Endothelial cell (in vitro differentiated cells): ENCODE results near the gene POR. TPM values are rescaled to one million over a fixed set of nuclear protein-coding genes. Genes with fewer than 3 reads are reported as not detected.
"Not testable (repeated sequence)": the region's sequence is repeated elsewhere in the genome, so short reads cannot be mapped to it uniquely, and the experiment has no call there.

Experiments used
- DNase-seq: peaks from one replicate; pipeline ENCODE4 v3.0.0; 2021; ENCODE audit warnings: low spot score
- H3K27ac Mint-ChIP-seq: one replicate; pipeline ENCODE4 v1.8.0; 2021; ENCODE audit warnings: mixed read lengths, inconsistent platforms; ENCODE audit not compliant: unreplicated experiment
- H3K27me3 Mint-ChIP-seq: one replicate; pipeline ENCODE4 v1.8.0; 2021; ENCODE audit warnings: mild to moderate bottlenecking, moderate library complexity, mixed read lengths, inconsistent platforms; ENCODE audit not compliant: unreplicated experiment
- H3K36me3 Mint-ChIP-seq: one replicate; pipeline ENCODE4 v1.8.0; 2021; ENCODE audit warnings: mild to moderate bottlenecking, low read depth, mixed read lengths, inconsistent platforms; ENCODE audit not compliant: unreplicated experiment
- H3K4me1 Mint-ChIP-seq: one replicate; pipeline ENCODE4 v1.8.0; 2021; ENCODE audit warnings: mild to moderate bottlenecking, mixed read lengths, inconsistent platforms; ENCODE audit not compliant: unreplicated experiment
- H3K4me3 Mint-ChIP-seq: one replicate; pipeline ENCODE4 v1.8.0; 2021; ENCODE audit warnings: mild to moderate bottlenecking, mixed read lengths, inconsistent platforms; ENCODE audit not compliant: unreplicated experiment
- H3K9me3 Mint-ChIP-seq: one replicate; pipeline ENCODE4 v1.8.0; 2021; ENCODE audit warnings: mixed read lengths, inconsistent platforms; ENCODE audit not compliant: unreplicated experiment
- total RNA-seq: library from RNA; stranded (reverse); fragmentation: NEBNext Ultra II Directional; extraction: Animal tissue kit (Norgen Biotek cat#: 25700); gene quantifications from one replicate; pipeline ENCODE4 v1.2.1, GENCODE V29; 2021; ENCODE audit not compliant: unreplicated experiment
- TF ChIP-seq, protein P1 (sequence below): fragments of 200-600 bp; sonication (generic); IDR thresholded peaks from one replicate; pipeline ENCODE4 v1.5.0; 2021; ENCODE audit warnings: antibody characterized with exemption; ENCODE audit not compliant: unreplicated experiment

Gene POR
- total RNA-seq, 1 donor from 2014 or later: 70.8 TPM

GRCh38 chr7:75906991-75907667 lies 7.8 kb upstream of the POR start:
- no peak for DNase-seq
- no peak overlapping the region for H3K27ac Mint-ChIP-seq
- no peaks in the 10 kb centered on the region for H3K36me3 Mint-ChIP-seq
- H3K4me3 Mint-ChIP-seq: no peak overlapping the region
- TF ChIP-seq, protein P1, sequence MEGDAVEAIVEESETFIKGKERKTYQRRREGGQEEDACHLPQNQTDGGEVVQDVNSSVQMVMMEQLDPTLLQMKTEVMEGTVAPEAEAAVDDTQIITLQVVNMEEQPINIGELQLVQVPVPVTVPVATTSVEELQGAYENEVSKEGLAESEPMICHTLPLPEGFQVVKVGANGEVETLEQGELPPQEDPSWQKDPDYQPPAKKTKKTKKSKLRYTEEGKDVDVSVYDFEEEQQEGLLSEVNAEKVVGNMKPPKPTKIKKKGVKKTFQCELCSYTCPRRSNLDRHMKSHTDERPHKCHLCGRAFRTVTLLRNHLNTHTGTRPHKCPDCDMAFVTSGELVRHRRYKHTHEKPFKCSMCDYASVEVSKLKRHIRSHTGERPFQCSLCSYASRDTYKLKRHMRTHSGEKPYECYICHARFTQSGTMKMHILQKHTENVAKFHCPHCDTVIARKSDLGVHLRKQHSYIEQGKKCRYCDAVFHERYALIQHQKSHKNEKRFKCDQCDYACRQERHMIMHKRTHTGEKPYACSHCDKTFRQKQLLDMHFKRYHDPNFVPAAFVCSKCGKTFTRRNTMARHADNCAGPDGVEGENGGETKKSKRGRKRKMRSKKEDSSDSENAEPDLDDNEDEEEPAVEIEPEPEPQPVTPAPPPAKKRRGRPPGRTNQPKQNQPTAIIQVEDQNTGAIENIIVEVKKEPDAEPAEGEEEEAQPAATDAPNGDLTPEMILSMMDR: no peak
- no peaks in the 10 kb centered on the region for H3K27me3 Mint-ChIP-seq
- H3K4me1 Mint-ChIP-seq: no peaks in the 10 kb centered on the region
- H3K9me3 Mint-ChIP-seq: no peaks in the 10 kb centered on the region

DNA sequence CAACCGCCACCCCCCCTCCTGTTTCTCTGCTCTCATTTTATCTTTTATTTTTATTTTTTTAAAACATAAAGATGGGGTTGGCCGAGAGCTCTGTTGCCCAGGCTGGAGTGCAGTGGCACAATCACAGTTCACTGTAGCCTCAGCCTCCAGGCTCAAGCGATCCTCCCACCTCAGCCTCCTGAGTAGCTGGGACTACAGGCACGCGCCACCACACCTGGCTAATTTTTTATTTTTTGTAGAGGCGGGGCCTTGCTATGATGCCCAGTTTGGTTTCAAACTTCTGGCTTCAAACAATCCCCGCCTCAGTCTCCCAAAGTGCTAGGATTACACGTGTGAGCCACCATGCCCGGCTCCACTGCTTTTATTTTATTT lies 7.3 kb upstream of the POR start:
- not testable (repeated sequence) for H3K4me1 Mint-ChIP-seq, H3K27me3 Mint-ChIP-seq, DNase-seq, H3K4me3 Mint-ChIP-seq, H3K27ac Mint-ChIP-seq, H3K36me3 Mint-ChIP-seq, H3K9me3 Mint-ChIP-seq

DNA sequence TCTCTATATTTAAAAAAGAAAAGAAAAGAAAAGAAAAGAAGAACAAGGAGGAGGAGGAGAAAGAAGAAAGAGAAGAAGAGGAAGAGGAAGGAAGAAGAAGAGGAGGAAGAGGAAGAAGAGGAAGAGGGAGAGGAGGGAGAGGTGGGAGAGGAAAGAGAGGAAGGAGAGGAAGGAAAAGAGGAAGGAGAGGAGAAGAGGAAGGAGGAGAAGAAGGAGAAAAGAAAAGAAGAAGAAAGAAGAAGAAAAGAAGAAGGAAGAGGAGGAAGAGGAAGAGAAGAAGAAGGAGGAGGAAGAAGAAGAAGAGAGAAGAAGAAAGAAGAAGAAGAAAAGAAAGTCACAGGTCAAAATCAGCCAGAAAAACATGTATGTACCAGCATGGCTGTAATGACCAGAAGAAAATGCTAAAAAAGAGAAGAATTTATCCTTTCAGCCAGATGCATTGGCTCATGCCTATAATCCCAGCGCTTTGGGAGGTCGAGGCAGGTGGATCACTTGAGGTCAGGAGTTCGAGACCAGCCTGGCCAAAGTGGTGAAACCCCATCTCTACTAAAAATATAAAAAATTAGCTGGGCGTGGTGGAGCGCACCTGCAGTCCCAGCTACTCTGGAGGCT lies 5.3 kb upstream of the POR start:
- no peaks in the 10 kb centered on the region for H3K36me3 Mint-ChIP-seq
- peaks cover 4% of the 10 kb centered on the region for H3K27me3 Mint-ChIP-seq
- no peak overlapping the region for H3K27ac Mint-ChIP-seq
- TF ChIP-seq, protein P1: no peak
- H3K9me3 Mint-ChIP-seq: no peaks in the 10 kb centered on the region
- H3K4me3 Mint-ChIP-seq: no peak overlapping the region
- H3K4me1 Mint-ChIP-seq: peaks cover 5% of the 10 kb centered on the region
- DNase-seq: no peak

DNA sequence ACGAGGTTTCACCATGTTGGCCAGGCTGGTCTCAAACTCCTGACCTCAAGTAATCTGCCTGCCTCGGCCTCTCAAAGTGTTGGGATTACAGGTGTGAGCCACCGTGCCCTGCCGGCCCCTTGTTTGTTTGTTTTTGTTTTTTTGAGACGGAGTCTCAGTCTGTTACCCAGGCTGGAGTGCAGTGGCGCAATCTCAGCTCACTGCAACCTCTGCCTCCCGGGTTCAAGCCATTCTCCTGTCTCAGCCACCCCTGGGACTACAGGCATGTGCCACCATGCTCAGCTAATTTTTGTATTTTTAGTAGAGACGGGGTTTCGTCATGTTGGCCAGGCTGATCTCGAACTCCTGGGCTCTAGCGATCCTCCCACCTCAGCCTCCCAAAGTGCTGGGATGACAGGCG lies 3.8 kb upstream of the POR start:
- H3K9me3 Mint-ChIP-seq, H3K36me3 Mint-ChIP-seq, DNase-seq, H3K27ac Mint-ChIP-seq, H3K27me3 Mint-ChIP-seq, H3K4me3 Mint-ChIP-seq, H3K4me1 Mint-ChIP-seq: not testable (repeated sequence)

GRCh38 chr7:75913437-75913836 lies 1.5 kb upstream of the POR start:
- Mint-ChIP-seq H3K9me3 (no peaks in the 10 kb centered on the region), H3K4me1 (peaks cover 8% of the 10 kb centered on the region), H3K27me3 (peaks cover 4% of the 10 kb centered on the region), H3K4me3 (no peak overlapping the region), H3K27ac (no peak overlapping the region), H3K36me3 (no peaks in the 10 kb centered on the region)
- no peak for DNase-seq
- TF ChIP-seq, protein P1: no peak

DNA sequence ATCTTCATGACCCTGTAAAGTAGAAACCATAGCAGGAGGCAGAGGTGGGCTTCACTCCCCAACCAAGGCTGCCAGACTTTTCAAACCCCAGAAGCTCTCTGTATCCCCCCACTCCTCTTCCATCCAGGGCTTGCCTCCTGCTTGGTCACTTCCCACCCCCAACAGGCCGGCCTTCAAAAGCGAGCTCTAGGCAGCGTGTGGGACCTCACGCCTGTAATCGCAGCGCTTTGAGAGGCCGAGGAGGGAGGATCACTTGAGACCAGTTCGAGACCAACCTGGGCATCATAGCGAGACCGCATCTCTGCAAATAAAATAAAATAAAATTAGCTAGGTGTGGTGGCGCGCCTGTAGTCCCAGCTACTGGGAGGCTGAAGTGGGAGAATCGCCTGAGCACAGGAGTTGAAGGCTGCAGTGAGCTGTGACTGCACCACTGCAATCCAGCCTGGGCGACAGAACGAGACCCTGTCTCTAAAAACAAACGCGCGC lies 743 bp upstream of the POR start:
- Mint-ChIP-seq H3K36me3 (no peaks in the 10 kb centered on the region), H3K4me1 (peaks cover 8% of the 10 kb centered on the region), H3K4me3 (peak overlapping the region; percentile 94), H3K27ac (no peak overlapping the region), H3K9me3 (no peaks in the 10 kb centered on the region), H3K27me3 (peaks cover 7% of the 10 kb centered on the region)
- DNase-seq: no peak
- TF ChIP-seq, protein P1: no peak
